H9 (cell line): Measurements from ENCODE around the gene KLHDC3. TPM values are rescaled to one million over a fixed set of nuclear protein-coding genes. Genes with fewer than 3 reads are reported as not detected.

ENCODE experiments used
- DNase-seq: peaks from one replicate; pipeline ENCODE4 v3.0.0-alpha.2; 2017
- H2AFZ ChIP-seq: one replicate; pipeline ENCODE4 v1.6.1; 2013; ENCODE audit warnings: mild to moderate bottlenecking, low read length, control low read depth, moderate library complexity
- H2AK5ac ChIP-seq: 2 replicates; pipeline ENCODE4 v1.6.1; 2013; ENCODE audit warnings: low read length, control low read depth, mixed read lengths; ENCODE audit not compliant: insufficient read length
- H2BK120ac ChIP-seq: one replicate; pipeline ENCODE4 v1.6.1; 2013; ENCODE audit warnings: low read depth, mild to moderate bottlenecking, low read length, control low read depth, inconsistent platforms; ENCODE audit not compliant: poor library complexity, severe bottlenecking
- H2BK12ac ChIP-seq: 2 replicates; pipeline ENCODE4 v1.6.1; 2013; ENCODE audit warnings: low read length, control low read depth, mixed read lengths, low read depth; ENCODE audit not compliant: insufficient read length
- H2BK15ac ChIP-seq: 2 replicates; pipeline ENCODE4 v1.6.1; 2013; ENCODE audit warnings: low read depth, low read length, control low read depth
- H2BK20ac ChIP-seq: one replicate; pipeline ENCODE4 v1.6.1; 2013; ENCODE audit warnings: low read depth, mild to moderate bottlenecking, low read length, control low read depth, inconsistent platforms; ENCODE audit not compliant: poor library complexity, severe bottlenecking
- H2BK5ac ChIP-seq: 2 replicates; pipeline ENCODE4 v1.6.1; 2013; ENCODE audit warnings: low read length, control low read depth, mixed read lengths; ENCODE audit not compliant: insufficient read length
- H3K14ac ChIP-seq: 2 replicates; pipeline ENCODE4 v1.6.1; 2013; ENCODE audit warnings: low read length, control low read depth; ENCODE audit not compliant: insufficient read depth
- H3K18ac ChIP-seq: 2 replicates; pipeline ENCODE4 v1.6.1; 2013; ENCODE audit warnings: low read depth, mild to moderate bottlenecking, mixed read lengths, low read length, control low read depth; ENCODE audit not compliant: insufficient read length
- H3K23ac ChIP-seq: 2 replicates; pipeline ENCODE4 v1.6.1; 2013; ENCODE audit warnings: low read length, control low read depth, mixed read lengths, low read depth; ENCODE audit not compliant: insufficient read length
- H3K23me2 ChIP-seq: 2 replicates; pipeline ENCODE4 v1.6.1; 2013; ENCODE audit warnings: low read depth, mild to moderate bottlenecking, mixed read lengths, low read length, control low read depth; ENCODE audit not compliant: insufficient read length, poor library complexity, severe bottlenecking
- H3K27ac ChIP-seq: 2 replicates; pipeline ENCODE4 v1.5.1; 2013; ENCODE audit warnings: low read length, control low read depth, mixed read lengths, low read depth; ENCODE audit not compliant: insufficient read length
- H3K27me3 ChIP-seq: 2 replicates; pipeline ENCODE4 v1.6.1; 2013; ENCODE audit warnings: low read length, control low read depth, inconsistent platforms; ENCODE audit not compliant: insufficient read depth
- H3K4ac ChIP-seq: 2 replicates; pipeline ENCODE4 v1.6.1; 2013; ENCODE audit warnings: low read depth, mild to moderate bottlenecking, control low read depth, inconsistent platforms, low read length, moderate library complexity
- H3K4me1 ChIP-seq: 2 replicates; pipeline ENCODE4 v1.6.1; 2013; ENCODE audit warnings: low read length, control low read depth, inconsistent platforms; ENCODE audit not compliant: insufficient read depth
- H3K4me2 ChIP-seq: 2 replicates; pipeline ENCODE4 v1.6.1; 2013; ENCODE audit warnings: low read length, control low read depth, mixed read lengths; ENCODE audit not compliant: insufficient read length, insufficient read depth
- H3K56ac ChIP-seq: 2 replicates; pipeline ENCODE4 v1.6.1; 2013; ENCODE audit warnings: low read depth, mild to moderate bottlenecking, mixed read lengths, low read length, control low read depth; ENCODE audit not compliant: insufficient read length
- H3K79me1 ChIP-seq: 2 replicates; pipeline ENCODE4 v1.6.1; 2013; ENCODE audit warnings: low read depth, mild to moderate bottlenecking, moderate library complexity, low read length, control low read depth, inconsistent platforms; ENCODE audit not compliant: insufficient read depth, poor library complexity, severe bottlenecking
- H3K79me2 ChIP-seq: 2 replicates; pipeline ENCODE4 v1.6.1; 2013; ENCODE audit warnings: low read length, control low read depth, inconsistent platforms; ENCODE audit not compliant: insufficient read depth
- H3K9ac ChIP-seq: 2 replicates; pipeline ENCODE4 v1.6.1; 2013; ENCODE audit warnings: low read length, control low read depth, mixed read lengths; ENCODE audit not compliant: insufficient read length; ENCODE audit errors: extremely low read depth
- H3K9me3 ChIP-seq: one replicate; pipeline ENCODE4 v1.6.1; 2013; ENCODE audit warnings: low read depth, low read length, inconsistent platforms; ENCODE audit not compliant: control insufficient read depth
- H3T11ph ChIP-seq: one replicate; pipeline ENCODE4 v1.6.1; 2013; ENCODE audit warnings: mild to moderate bottlenecking, low read length, control low read depth, inconsistent platforms
- H4K20me1 ChIP-seq: one replicate; pipeline ENCODE4 v1.6.1; 2013; ENCODE audit not compliant: control insufficient read depth, insufficient read length, insufficient read depth
- H4K5ac ChIP-seq: 2 replicates; pipeline ENCODE4 v1.6.1; 2013; ENCODE audit warnings: low read depth, mild to moderate bottlenecking, mixed read lengths, low read length, control low read depth; ENCODE audit not compliant: insufficient read length
- H4K8ac ChIP-seq: replicated peaks from 2 replicates; pipeline ENCODE4 v1.6.1; 2013; ENCODE audit warnings: low read length, control low read depth, mixed read lengths, low read depth; ENCODE audit not compliant: insufficient read length
- H4K91ac ChIP-seq: 2 replicates; pipeline ENCODE4 v1.6.1; 2013; ENCODE audit warnings: low read depth, mild to moderate bottlenecking, moderate library complexity, mixed read lengths, low read length, control low read depth; ENCODE audit not compliant: insufficient read length
- H3K27ac Mint-ChIP-seq, 3 experiments: 2 replicates in 2 of 3; 3 replicates in 1 of 3; pipeline ENCODE4 v1.8.0; 2020 to 2021; ENCODE audit warnings: mixed read lengths in 3 of 3, mild to moderate bottlenecking in 1 of 3, moderate library complexity in 1 of 3
- H3K27me3 Mint-ChIP-seq: 2 replicates; pipeline ENCODE4 v1.8.0; 2021; ENCODE audit warnings: low read depth, mild to moderate bottlenecking, moderate library complexity, mixed read lengths
- H3K36me3 Mint-ChIP-seq, 3 experiments: 2 replicates in 2 of 3; 3 replicates in 1 of 3; pipeline ENCODE4 v1.8.0; 2020 to 2021; ENCODE audit warnings: low read depth in 3 of 3, mixed read lengths in 3 of 3; ENCODE audit not compliant: insufficient read depth in 1 of 3
- H3K4me1 Mint-ChIP-seq, 2 experiments: 2 replicates each; pipeline ENCODE4 v1.8.0; 2020; ENCODE audit warnings: mixed read lengths in 2 of 2
- H3K4me3 Mint-ChIP-seq, 2 experiments: 2 replicates in 1 of 2; 3 replicates in 1 of 2; pipeline ENCODE4 v1.8.0; 2020 to 2021; ENCODE audit warnings: mild to moderate bottlenecking in 2 of 2, mixed read lengths in 2 of 2, moderate library complexity in 1 of 2
- H3K9me3 Mint-ChIP-seq, 2 experiments: 2 replicates in 1 of 2; 3 replicates in 1 of 2; pipeline ENCODE4 v1.8.0; 2020; ENCODE audit warnings: mild to moderate bottlenecking in 2 of 2, mixed read lengths in 2 of 2, moderate library complexity in 1 of 2
- CTCF ChIP-seq: fragments of 200-600 bp; sonication (generic); conservative IDR thresholded peaks from 3 replicates; pipeline ENCODE4 v1.8.0; 2021; ENCODE audit warnings: antibody characterized with exemption, mild to moderate bottlenecking
- WGBS: extraction: QIAGEN DNeasy Blood & Tissue Kit; methylation state at CpG from one replicate; pipeline ENCODE4 v1.1.7; 2013; ENCODE audit warnings: missing lambda C conversion rate, low lambda C conversion rate, mixed read lengths; ENCODE audit not compliant: insufficient read length; ENCODE audit errors: extremely low coverage; 5-methylcytosine and 5-hydroxymethylcytosine counted together
- total RNA-seq: library from RNA; stranded (reverse); gene quantifications from 2 replicates; pipeline ENCODE4 v1.2.1, GENCODE V29; 2021

The KLHDC3 gene
- total RNA-seq, 1 experiment from 2014 or later, result 146 TPM

- H2AFZ ChIP-seq, result no peak overlapping the region
- no peak overlapping the region for H4K91ac ChIP-seq
- no peaks in the 10 kb centered on the region for H3K79me2 ChIP-seq
- H3T11ph ChIP-seq, result no peak overlapping the region
- H3K14ac ChIP-seq, result no peak overlapping the region; the same call in 1 of the 2 replicates
- peaks cover 5% of the 10 kb centered on the region for H3K4me1 ChIP-seq
- no peak overlapping the region for H2BK15ac ChIP-seq
- DNase-seq, result no peak
- H4K20me1 ChIP-seq, result no peaks in the 10 kb centered on the region
- no peak overlapping the region for H3K4me3 Mint-ChIP-seq
- H3K27ac ChIP-seq, result no peak overlapping the region
- H3K4ac ChIP-seq, result no peak overlapping the region
- WGBS, result no CpG with 5 or more reads among the region's 6 CpGs
- no peak overlapping the region for H3K18ac ChIP-seq
- TF ChIP-seq CTCF, result peak; percentile 84
- H2BK5ac ChIP-seq, result no peak overlapping the region
- H2BK20ac ChIP-seq, result no peak overlapping the region
- peaks cover 10 to 33% of the 10 kb centered on the region in 2 experiments for H3K4me1 Mint-ChIP-seq
- H3K9me3 Mint-ChIP-seq, result no peaks in the 10 kb centered on the region
- H3K56ac ChIP-seq, result no peak overlapping the region
- H2BK12ac ChIP-seq, result no peak overlapping the region
- H3K23ac ChIP-seq, result no peak overlapping the region
- H3K27me3 ChIP-seq, result no peaks in the 10 kb centered on the region
- H3K4me2 ChIP-seq, result no peak overlapping the region
- H3K27ac Mint-ChIP-seq, result peak overlapping the region in 2 of 3 experiments; percentile 5 to 53; a peak in 4 of 7 replicates
- no peak overlapping the region for H2BK120ac ChIP-seq
- no peaks in the 10 kb centered on the region for H3K79me1 ChIP-seq
- no peaks in the 10 kb centered on the region for H3K27me3 Mint-ChIP-seq
- H4K5ac ChIP-seq, result no peak overlapping the region
- H4K8ac ChIP-seq, result no peak overlapping the region
- H3K9ac ChIP-seq, result no peak overlapping the region
- H3K23me2 ChIP-seq, result no peaks in the 10 kb centered on the region
- H3K36me3 Mint-ChIP-seq, result peaks cover 16 to 31% (median 27%) of the 10 kb centered on the region in 3 experiments
- H2AK5ac ChIP-seq, result no peak overlapping the region
- H3K9me3 ChIP-seq, result no peaks in the 10 kb centered on the region
Observed at GRCh38 chr6:43070028-43070632, 56.1 kb downstream of the KLHDC3 start.

Other genes starting within 250 kb of the KLHDC3 start
- gene BICRAL, start 232.2 kb upstream of the KLHDC3 start, total RNA-seq, result 9.7 and 9.8 TPM in 2 replicates
- 126 and 130 TPM in 2 replicates for gene RPL7L1, start 134.6 kb upstream of the KLHDC3 start, total RNA-seq
- not detected in 2 replicates for gene PTCRA, start 98.2 kb upstream of the KLHDC3 start, total RNA-seq
- gene CNPY3, start 84.8 kb upstream of the KLHDC3 start, total RNA-seq, result 56.0 and 59.9 TPM in 2 replicates
- gene GNMT, start 53.5 kb upstream of the KLHDC3 start, total RNA-seq, result 1.1 TPM in 2 replicates
- gene PEX6, start 35.1 kb upstream of the KLHDC3 start, total RNA-seq, result 15.5 and 15.6 TPM in 2 replicates
- 53.5 and 57.7 TPM in 2 replicates for gene PPP2R5D, start 29.7 kb upstream of the KLHDC3 start, total RNA-seq
- 105 and 113 TPM in 2 replicates for gene MEA1, start 303 bp upstream of the KLHDC3 start, total RNA-seq
- 117 and 121 TPM in 2 replicates for gene RRP36, start 7.4 kb downstream of the KLHDC3 start, total RNA-seq
- 23.5 and 24.5 TPM in 2 replicates for gene CUL7, start 39.6 kb downstream of the KLHDC3 start, total RNA-seq
- gene MRPL2, start 45.2 kb downstream of the KLHDC3 start, total RNA-seq, result 71.9 and 74.4 TPM in 2 replicates
- gene KLC4, start 45.4 kb downstream of the KLHDC3 start, total RNA-seq, result 29.7 TPM in 2 replicates
- gene PTK7, start 62.1 kb downstream of the KLHDC3 start, total RNA-seq, result 126 and 128 TPM in 2 replicates
- gene SRF, start 157.0 kb downstream of the KLHDC3 start, total RNA-seq, result 57.5 and 59.7 TPM in 2 replicates
- gene CUL9, start 167.9 kb downstream of the KLHDC3 start, total RNA-seq, result 15.2 and 15.5 TPM in 2 replicates
- gene DNPH1, start 215.2 kb downstream of the KLHDC3 start, total RNA-seq, result 47.0 and 56.2 TPM in 2 replicates
- 1.3 and 1.6 TPM in 2 replicates for gene TTBK1, start 229.2 kb downstream of the KLHDC3 start, total RNA-seq